K562 (cell line): ENCODE measurements around the gene TMC5. TPM values are rescaled to one million over a fixed set of nuclear protein-coding genes. Genes with fewer than 3 reads are reported as not detected.

ENCODE experiments used
- ATAC-seq: fragments of 200-7000 bp; cut with Tn5 transposase; 3 replicates; pipeline ENCODE4 v1.9.1; 2020; ENCODE audit warnings: moderate library complexity
- BruUV-seq: library from RNA; stranded (reverse); fragments of 400-500 nt; replicated peaks from 2 replicates; lab custom pipeline; 2021; lab: Mats Ljungman, UMichigan
- CTCF ChIA-PET: fragments of 300-600 bp; formaldehyde crosslinking; extraction: SDS; loops from one replicate; lab custom pipeline; 2021; ENCODE audit warnings: low intra/inter-chr PET ratio; lab: Yijun Ruan, JAX
- POLR2A ChIA-PET: fragments of 300-600, 350-650 bp; sonication (Branson Sonifier 250); formaldehyde crosslinking; extraction: SDS; loops from one replicate; lab custom pipeline; 2021; ENCODE audit warnings: antibody characterized with exemption, inconsistent platforms; lab: Yijun Ruan, JAX
- DNase-seq, 4 experiments: peaks; one replicate each; pipeline versions ENCODE4 v3.0.0 to v3.0.0-alpha.2; 2011 to 2018; ENCODE audit warnings: low spot score in 3 of 4, mixed read lengths in 3 of 4; ENCODE audit errors: extremely low read depth in 1 of 4
- FAIRE-seq: peaks from 2 replicates; lab custom pipeline; 2011; peaks lifted over from hg19 to GRCh38; lab: Jason Lieb, UNC
- H2AFZ ChIP-seq: 2 replicates; pipeline ENCODE4 v1.6.0; 2011; ENCODE audit warnings: low read depth, low read length, control low read depth, inconsistent platforms
- H3K27ac ChIP-seq: fragments of 200-600 bp; 3 replicates; pipeline ENCODE4 v1.8.0; 2011; ENCODE audit warnings: low read depth, mild to moderate bottlenecking, control low read depth, inconsistent platforms, low read length, moderate library complexity, mixed read lengths; ENCODE audit errors: extremely low read depth
- H3K27me3 ChIP-seq, 2 experiments: fragments of 300-600 bp in 1 of 2; 2 replicates in 1 of 2; 3 replicates in 1 of 2; pipeline versions ENCODE4 v1.6.0 to v1.8.0; 2011; ENCODE audit warnings: inconsistent platforms in 2 of 2, low read length in 2 of 2, mild to moderate bottlenecking in 1 of 2, mixed read lengths in 1 of 2, moderate library complexity in 1 of 2; ENCODE audit not compliant: control insufficient read depth in 2 of 2, insufficient read depth in 2 of 2
- H3K36me3 ChIP-seq: fragments of 300-600 bp; 3 replicates; pipeline ENCODE4 v1.8.0; 2011; ENCODE audit warnings: mild to moderate bottlenecking, low read length, inconsistent platforms; ENCODE audit not compliant: control insufficient read depth, insufficient read depth
- H3K4me1 ChIP-seq, 2 experiments: fragments of 200-600 bp in 1 of 2; replicated peaks in 1 of 2; 2 replicates in 1 of 2; 3 replicates in 1 of 2; pipeline versions ENCODE4 v1.5.1 to v1.8.0; 2011; ENCODE audit warnings: inconsistent platforms in 2 of 2, low read length in 2 of 2, mild to moderate bottlenecking in 1 of 2, mixed read lengths in 1 of 2, moderate library complexity in 1 of 2; ENCODE audit not compliant: control insufficient read depth in 2 of 2, insufficient read depth in 2 of 2
- H3K4me2 ChIP-seq: 2 replicates; pipeline ENCODE4 v1.6.1; 2011; ENCODE audit warnings: low read length, control low read depth, inconsistent platforms, mixed read lengths; ENCODE audit not compliant: insufficient read depth
- H3K4me3 ChIP-seq: fragments of 200-600 bp; sonication (generic), shearing (Covaris generic); 2 replicates; pipeline ENCODE4 v1.5.1; 2016; ENCODE audit warnings: control low read depth, inconsistent platforms
- H3K79me2 ChIP-seq: fragments of 200-600 bp; 3 replicates; pipeline ENCODE4 v1.8.0; 2011; ENCODE audit warnings: low read length, inconsistent platforms; ENCODE audit not compliant: control insufficient read depth, insufficient read depth
- H3K9ac ChIP-seq, 2 experiments: 2 replicates each; pipeline versions ENCODE4 v1.6.0 to v1.6.1; 2011; ENCODE audit warnings: low read depth in 2 of 2, low read length in 2 of 2, control low read depth in 1 of 2, inconsistent platforms in 1 of 2, mild to moderate bottlenecking in 1 of 2, mixed read lengths in 1 of 2; ENCODE audit not compliant: insufficient read depth in 1 of 2
- H3K9me1 ChIP-seq: one replicate; pipeline ENCODE4 v1.6.0; 2011; ENCODE audit warnings: inconsistent platforms, mild to moderate bottlenecking, low read length, moderate library complexity; ENCODE audit not compliant: control insufficient read depth, insufficient read depth
- H3K9me3 ChIP-seq: replicated peaks from 2 replicates; pipeline ENCODE4 v1.5.1; 2011; ENCODE audit warnings: low read depth, low read length, inconsistent platforms; ENCODE audit not compliant: control insufficient read depth, insufficient read depth
- H4K20me1 ChIP-seq: replicated peaks from 2 replicates; pipeline ENCODE4 v1.6.1; 2011; ENCODE audit warnings: low read length, inconsistent platforms, mixed read lengths; ENCODE audit not compliant: control insufficient read depth, insufficient read depth
- CCAR2 ChIP-seq: fragments of 200-400 bp; formaldehyde crosslinking; IDR thresholded peaks from 2 replicates; pipeline ENCODE4 v1.6.1; 2017; ENCODE audit warnings: mild to moderate bottlenecking, low read depth, low read length
- CHD4 ChIP-seq: fragments of 200-600 bp; sonication (generic); IDR thresholded peaks from 3 replicates; pipeline ENCODE4 v1.6.1; 2012; ENCODE audit warnings: low read depth, mild to moderate bottlenecking, mixed read lengths, low read length, inconsistent platforms; ENCODE audit not compliant: insufficient read depth, insufficient replicate concordance, poor library complexity, severe bottlenecking
- EP300 ChIP-seq: IDR thresholded peaks from 2 replicates; pipeline ENCODE4 v1.6.1; 2012; ENCODE audit warnings: low read length, improper control_type of control experiment
- EZH2 ChIP-seq: IDR thresholded peaks from 2 replicates; pipeline ENCODE4 v1.6.1; 2012; ENCODE audit warnings: low read depth, mild to moderate bottlenecking, inconsistent platforms, low read length, borderline replicate concordance
- HDAC6 ChIP-seq: IDR thresholded peaks from 2 replicates; pipeline ENCODE4 v1.6.1; 2012; ENCODE audit warnings: low read depth, mild to moderate bottlenecking, control low read depth, inconsistent platforms, low read length, moderate library complexity
- MNT ChIP-seq, 2 experiments: fragments of 450-650 bp; conservative IDR thresholded peaks; 2 replicates each; pipeline ENCODE4 v1.6.1; 2017; ENCODE audit warnings: mild to moderate bottlenecking in 2 of 2, moderate library complexity in 2 of 2
- MXD1 ChIP-seq: fragments of 250-450 bp; sonication (Bioruptor Pico); IDR thresholded peaks from 2 replicates; pipeline ENCODE4 v1.8.0; 2021; ENCODE audit warnings: borderline replicate concordance, mild to moderate bottlenecking, moderate library complexity; ENCODE audit not compliant: poor library complexity, severe bottlenecking
- PURB ChIP-seq: sonication (generic); formaldehyde crosslinking; IDR thresholded peaks from 2 replicates; pipeline ENCODE4 v1.9.0; 2021; ENCODE audit warnings: low read depth, mild to moderate bottlenecking, missing genetic modification reagents
- RFX7 ChIP-seq: fragments of 250-450 bp; sonication (Bioruptor Pico); IDR thresholded peaks from 2 replicates; pipeline ENCODE4 v1.5.1; 2021; ENCODE audit warnings: mild to moderate bottlenecking
- SRSF9 ChIP-seq: fragments of 200-400 bp; formaldehyde crosslinking; IDR thresholded peaks from 2 replicates; pipeline ENCODE4 v1.6.1; 2017; ENCODE audit warnings: low read depth, low read length, borderline replicate concordance
- ZBTB8A ChIP-seq: fragments of 450-650 bp; IDR thresholded peaks from 2 replicates; pipeline ENCODE4 v1.6.1; 2018; ENCODE audit warnings: mild to moderate bottlenecking, moderate library complexity; ENCODE audit not compliant: partially characterized antibody
- ZNF778 ChIP-seq: fragments of 450-650 bp; formaldehyde crosslinking; IDR thresholded peaks from 2 replicates; pipeline ENCODE4 v1.4.0; 2020; ENCODE audit warnings: mild to moderate bottlenecking, moderate library complexity
- WGBS: fragments of 100-300 bp; shearing (Covaris generic); methylation state at CpG from one replicate; pipeline ENCODE4 v1.1.6; 2016; ENCODE audit warnings: low coverage, mixed read lengths; ENCODE audit not compliant: insufficient coverage; ENCODE audit errors: missing lambda C conversion rate; 5-methylcytosine and 5-hydroxymethylcytosine counted together
- in situ Hi-C: fragments of 300-500 bp; cut with MboI; formaldehyde crosslinking; loops from 4 replicates; pipeline ENCODE4 v1.15.0; 2018; ENCODE audit warnings: inconsistent platforms, mixed read lengths
- intact Hi-C: fragments of 100-400 bp; cut with micrococcal nuclease; formaldehyde crosslinking; loops from 2 replicates; pipeline ENCODE4 v1.14.2; 2022
- polyA plus RNA-seq, 8 experiments: library from polyadenylated mRNA; depleted of rRNA in 4 of 8; stranded (reverse) in 5 of 8; unstranded in 3 of 8; fragments of >200 nt; fragmentation: Nextera tagmentation in 2 of 8; fragmentation: Illumina TruSeq in 1 of 8; extraction: Ambion mirVana in 2 of 8; extraction: Trizol in 1 of 8; gene quantifications; 2 replicates each; pipeline versions ENCODE4 v1.2.1 to v1.2.3, GENCODE V29; 2011 to 2014; ENCODE audit warnings: inconsistent platforms in 1 of 8, missing spikeins in 1 of 8
- total RNA-seq, 7 experiments: library from RNA; depleted of rRNA in 6 of 7; stranded (reverse); fragments of >200 nt in 6 of 7; fragmentation: Illumina TruSeq in 2 of 7; extraction: Trizol in 2 of 7; gene quantifications; 2 replicates each; pipeline versions ENCODE4 v1.2.1 to v1.2.3, GENCODE V29; 2011 to 2021; ENCODE audit warnings: low replicate concordance in 1 of 7

Gene TMC5
- total and polyA plus RNA-seq, 9 of the 15 experiments (the other 6 are each of a cell fraction or from before 2014, with no cell fraction given) = 0.83 to 2.6 (median 1.6) TPM

- no peak for FAIRE-seq
- no TSS peak for BruUV-seq
Measured at GRCh38 chr16:19392352-19392751, 25.3 kb upstream of the TMC5 start.

More at GRCh38 chr16:19392352-19392751, 25.3 kb upstream of the TMC5 start:
- H3K4me1 ChIP-seq = peaks cover 0 to 29% of the 10 kb centered on the region in 2 experiments; a peak in 4 of 5 replicates
- peaks cover 12% of the 10 kb centered on the region; the same call in 1 of the 2 replicates for H3K9me3 ChIP-seq
- ATAC-seq = no peak
- no peaks in the 10 kb centered on the region for H3K36me3 ChIP-seq
- no peak overlapping the region for H3K9ac ChIP-seq
- WGBS = 49% methylated on average over 2 of the region's 2 CpGs
- no peak for DNase-seq
- H3K27me3 ChIP-seq = no peaks in the 10 kb centered on the region
- in situ Hi-C loops = loop anchor here (25.0 kb wide), 1 partner anchor 495 kb away; the partner anchor contains the start of gene GPRC5B
- no peak overlapping the region for H3K27ac ChIP-seq
- intact Hi-C loops = loop anchor here (10.0 kb wide), 2 partner anchors 92 to 132 kb away; partner anchors contain the start of genes CCP110 and GDE1
- ChIA-PET CTCF (interaction anchor here (0.9 kb wide), 1 partner anchor 110 kb away, joined by 3 read pairs; no protein-coding TSS in a partner anchor), POLR2A (no interaction called here)
- no peaks in the 10 kb centered on the region for H3K79me2 ChIP-seq
- no peak for TF ChIP-seq EZH2
- TF ChIP-seq CCAR2 = no peak
- TF ChIP-seq SRSF9 = no peak
- no peak for TF ChIP-seq EP300
- no peak for TF ChIP-seq CHD4
- TF ChIP-seq HDAC6 = no peak
- no peak for TF ChIP-seq RFX7 (CRISPR knock-in tag)
- TF ChIP-seq ZNF778 (CRISPR knock-in tag) = no peak
- TF ChIP-seq MXD1 (CRISPR knock-in tag) = no peak
- TF ChIP-seq PURB (CRISPR knock-in tag) = no peak
- TF ChIP-seq ZBTB8A = no peak
- no peak for TF ChIP-seq MNT (conservative IDR thresholded peaks at IDR 0.05)
- TF ChIP-seq, all 486 proteins: peak for 0
- Histone ChIP-seq H3K9me1 (no peaks in the 10 kb centered on the region), H3K4me3 (no peak overlapping the region), H3K4me2 (no peak overlapping the region), H2AFZ (no peak overlapping the region), H4K20me1 (no peaks in the 10 kb centered on the region)
